AML-193 (cell line): Measurements from ENCODE around the gene UQCR11.

Experiments
- DNase-seq, 2 experiments: peaks; one replicate each; lab custom pipeline; 2025; lab: John Stamatoyannopoulos, UW

Gene UQCR11

DNA sequence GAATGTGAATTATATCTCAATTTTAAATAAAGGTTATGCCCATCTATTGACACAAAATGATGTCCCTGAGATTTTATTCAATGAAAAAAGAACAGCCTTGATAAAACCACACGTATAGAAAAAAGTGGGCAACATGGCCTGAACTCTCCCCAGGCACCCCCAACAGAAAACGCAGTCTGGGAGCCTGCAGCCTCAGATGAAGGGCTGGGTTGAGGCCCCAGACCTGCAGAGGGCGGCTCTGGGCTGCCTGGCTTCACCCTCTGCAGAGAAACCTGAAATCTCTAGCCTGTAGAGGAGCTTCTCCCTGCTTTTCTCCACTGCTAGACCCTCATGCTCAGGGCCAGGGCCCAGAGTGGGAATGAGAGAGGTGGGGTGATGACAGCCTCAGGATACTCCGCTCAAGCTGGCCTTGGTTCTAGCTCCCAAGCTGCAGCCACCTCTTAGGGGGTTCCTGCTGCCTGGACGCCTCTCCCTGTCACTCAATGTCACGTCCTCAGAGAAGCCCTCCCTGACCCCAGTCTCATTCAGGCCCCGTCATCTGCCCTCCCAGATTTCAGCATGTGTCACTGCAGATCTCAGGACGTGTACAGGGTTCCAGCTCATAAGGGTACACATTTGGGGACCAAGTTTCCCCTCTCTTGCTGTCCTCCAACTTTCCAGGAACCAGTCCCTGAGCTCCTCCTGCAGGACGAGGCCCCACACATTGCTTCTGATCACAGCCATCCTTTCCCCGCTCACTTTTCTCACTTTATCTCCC is 14.4 kb downstream of the UQCR11 start:
- DNase-seq: peak in 1 of 2 experiments; percentile 15

DNA sequence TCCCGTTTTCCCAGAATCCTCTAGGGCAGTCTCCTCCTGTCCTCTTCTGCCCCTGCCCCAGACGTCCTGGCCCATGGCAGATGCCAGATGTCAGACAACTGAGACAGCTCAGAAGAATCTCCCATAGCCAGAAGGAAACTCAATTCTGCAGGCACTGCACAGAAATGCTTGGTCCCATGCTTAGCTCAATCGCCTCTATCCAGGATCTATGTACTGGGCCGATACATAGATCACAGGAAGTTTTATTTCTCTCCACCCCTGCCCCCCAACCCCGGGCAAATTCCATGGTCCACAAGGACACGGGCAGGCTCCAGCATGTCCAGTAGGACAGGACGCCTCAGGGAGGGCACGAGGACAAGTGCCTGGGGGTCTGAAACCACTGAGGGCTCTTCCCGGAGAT is 17.4 kb downstream of the UQCR11 start:
- no peak for DNase-seq

DNA sequence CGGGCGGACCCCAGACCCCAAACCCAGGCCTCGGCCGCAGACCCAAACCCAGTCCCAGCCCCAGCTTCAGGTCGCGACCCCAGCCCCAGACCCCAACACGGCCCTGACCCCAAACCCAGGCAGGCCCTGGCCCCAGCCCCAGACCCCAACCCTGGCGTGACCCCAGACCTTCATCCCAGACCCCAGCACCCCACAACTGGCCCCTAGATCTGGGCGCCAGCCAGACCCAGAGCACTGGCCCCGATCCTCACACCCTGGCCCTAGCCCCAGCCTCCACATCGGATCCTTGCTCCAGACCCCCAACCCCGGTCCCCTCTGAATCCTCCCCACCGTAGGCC is 20.1 kb downstream of the UQCR11 start:
- DNase-seq: no peak

DNA sequence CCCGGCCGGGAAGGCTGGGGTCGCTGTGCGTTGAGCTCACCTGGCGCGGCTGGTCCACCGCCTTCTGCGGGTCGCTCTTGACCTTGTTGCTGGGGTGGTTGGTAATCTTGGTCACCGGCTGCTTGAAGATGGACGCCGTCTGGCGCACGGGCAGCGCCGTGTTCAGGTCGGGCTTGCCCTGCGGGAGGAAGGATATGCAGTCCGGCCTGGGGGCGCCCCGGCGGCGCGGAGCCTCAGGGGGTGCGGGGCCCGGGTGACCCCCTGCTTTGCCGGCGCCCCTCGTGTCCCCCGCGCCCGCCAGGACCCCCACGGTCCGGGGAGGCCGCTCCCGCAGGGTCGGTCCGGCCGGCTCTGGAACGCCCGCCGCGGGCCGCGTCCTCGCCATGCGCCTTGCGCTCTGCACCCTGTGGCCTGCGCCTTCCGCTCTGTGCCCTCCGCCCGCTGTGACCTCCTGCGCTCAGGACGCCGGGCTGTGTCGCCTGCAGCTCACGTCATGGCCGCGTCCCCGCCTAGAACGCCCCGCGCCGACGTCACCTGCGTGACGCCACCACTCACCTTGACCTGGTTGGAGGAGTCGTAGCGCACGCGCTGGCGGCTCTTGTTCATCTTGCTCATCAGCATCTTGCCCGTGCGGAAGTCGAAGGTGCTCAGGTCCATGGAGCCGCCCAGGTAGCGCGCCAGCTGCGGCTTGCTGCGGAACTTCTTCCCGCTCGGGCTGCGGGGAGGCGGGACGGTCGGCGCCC is 20.6 kb downstream of the UQCR11 start:
- DNase-seq: no peak

GRCh38 chr19:1582201-1582600 is 23.1 kb downstream of the UQCR11 start:
- no peak for DNase-seq

GRCh38 chr19:1580957-1581356 is 24.3 kb downstream of the UQCR11 start:
- no peak for DNase-seq

GRCh38 chr19:1580382-1580781 is 24.9 kb downstream of the UQCR11 start:
- no peak for DNase-seq

GRCh38 chr19:1579222-1579621 is 26.0 kb downstream of the UQCR11 start:
- DNase-seq: no peak

- no peak for DNase-seq
These were observed 27.2 kb downstream of the UQCR11 start for GRCh38 chr19:1577929-1578618.

DNA sequence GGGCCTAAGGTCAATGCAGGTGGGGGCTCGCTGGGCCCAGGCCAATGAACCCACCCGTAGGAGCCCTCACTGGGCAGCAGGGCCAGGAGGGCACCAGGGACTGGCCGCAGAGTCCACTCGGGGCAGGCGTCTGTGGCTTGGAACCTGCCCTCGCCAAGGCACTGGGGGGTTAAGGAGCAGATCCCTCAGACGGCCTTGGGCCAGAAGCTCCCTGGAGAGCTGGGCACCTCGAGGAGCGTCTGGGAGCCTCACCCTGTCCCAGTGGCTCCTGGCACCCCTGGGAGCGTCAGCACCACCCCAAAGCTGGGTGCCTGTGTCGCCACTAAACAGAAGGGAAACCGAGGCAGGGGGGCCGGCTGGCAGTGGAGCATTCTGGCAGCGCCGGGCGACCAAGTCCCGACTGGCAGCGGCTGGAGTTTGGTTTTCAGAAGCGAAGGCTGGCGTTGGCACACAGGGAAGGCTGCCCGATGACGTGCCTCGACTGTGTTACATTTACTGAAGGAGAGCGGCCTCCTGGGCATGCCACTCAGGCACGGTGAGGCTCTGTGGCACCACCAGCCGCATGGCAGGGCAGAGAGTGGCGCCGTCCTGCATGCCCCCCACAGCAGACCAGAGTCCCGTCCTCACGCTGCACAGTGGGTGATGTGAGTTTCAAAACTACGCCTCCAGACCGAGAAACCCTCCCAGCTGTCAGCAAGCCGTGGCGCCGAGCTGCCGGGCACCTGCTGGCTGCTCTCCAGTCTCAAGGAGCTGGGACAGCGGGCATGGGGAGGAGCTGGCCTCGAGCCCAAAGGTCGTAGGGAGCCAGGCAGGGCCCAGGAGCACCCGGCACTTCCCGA is 28.0 kb downstream of the UQCR11 start:
- no peak for DNase-seq

DNA sequence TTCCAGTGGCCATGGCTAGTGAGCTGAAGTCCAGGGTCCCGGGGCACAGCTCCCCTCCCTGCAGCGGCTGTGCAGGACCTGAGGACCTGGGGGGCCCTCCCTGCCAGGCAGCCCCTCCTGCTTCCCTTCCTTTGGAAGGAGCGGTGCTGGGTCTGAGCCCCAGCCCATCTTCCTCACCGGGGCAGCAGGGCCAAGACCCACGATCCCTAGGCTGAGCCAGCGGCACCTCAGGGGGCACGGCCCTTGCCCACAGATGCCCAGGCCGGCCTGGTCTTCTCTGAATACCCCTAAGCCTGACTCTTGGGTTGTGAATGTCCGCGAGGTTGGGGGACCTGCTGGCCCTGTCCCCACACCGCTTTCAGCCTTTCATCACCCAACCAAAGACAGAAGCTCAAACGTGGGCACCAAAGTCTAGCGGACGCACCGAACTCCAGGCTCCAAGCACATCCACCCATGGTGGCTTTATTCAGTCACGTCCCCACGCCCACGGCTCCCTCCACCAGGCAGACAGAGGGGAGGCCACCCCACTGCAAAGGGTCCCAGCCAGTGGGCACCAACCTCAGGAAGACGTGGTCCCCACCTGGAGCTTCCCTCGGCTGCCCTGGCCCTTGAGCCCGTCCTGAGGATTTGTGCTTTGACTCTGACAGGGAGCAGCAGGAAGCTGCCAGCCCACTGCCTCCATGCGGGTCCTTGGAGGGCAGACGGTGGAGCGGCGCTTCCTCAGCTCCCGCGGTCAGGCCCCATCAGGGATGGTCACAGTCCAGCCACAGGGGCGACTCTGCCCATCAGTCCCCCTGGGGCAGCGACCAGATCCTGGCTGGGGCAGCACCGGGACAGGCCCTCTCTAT is 28.8 kb downstream of the UQCR11 start:
- DNase-seq: no peak

GRCh38 chr19:1575323-1576241 is 29.7 kb downstream of the UQCR11 start:
- no peak for DNase-seq

GRCh38 chr19:1574354-1575136 is 30.7 kb downstream of the UQCR11 start:
- no peak for DNase-seq

DNA sequence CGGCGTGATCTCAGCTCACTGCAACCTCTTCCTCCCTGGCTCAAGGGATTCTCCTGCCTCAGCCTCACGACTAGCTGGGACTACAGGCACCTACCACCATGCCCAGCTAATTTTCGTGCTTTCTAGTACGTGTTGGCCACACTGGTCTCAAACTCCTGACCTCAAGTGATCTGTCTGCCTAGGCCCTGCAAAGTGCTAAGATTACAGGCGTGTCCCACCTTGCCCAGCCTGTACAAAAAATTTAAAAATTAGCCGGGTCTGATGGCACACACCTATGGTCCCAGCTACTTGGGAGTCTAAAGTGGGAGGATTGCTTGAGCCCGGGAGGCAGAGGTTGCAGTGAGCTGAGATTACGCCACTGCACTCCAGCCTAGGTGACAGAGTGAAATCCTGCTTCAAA is 32.5 kb downstream of the UQCR11 start:
- no peak for DNase-seq

- no peak for DNase-seq
These were observed 33.9 kb downstream of the UQCR11 start for GRCh38 chr19:1571358-1571757.

DNA sequence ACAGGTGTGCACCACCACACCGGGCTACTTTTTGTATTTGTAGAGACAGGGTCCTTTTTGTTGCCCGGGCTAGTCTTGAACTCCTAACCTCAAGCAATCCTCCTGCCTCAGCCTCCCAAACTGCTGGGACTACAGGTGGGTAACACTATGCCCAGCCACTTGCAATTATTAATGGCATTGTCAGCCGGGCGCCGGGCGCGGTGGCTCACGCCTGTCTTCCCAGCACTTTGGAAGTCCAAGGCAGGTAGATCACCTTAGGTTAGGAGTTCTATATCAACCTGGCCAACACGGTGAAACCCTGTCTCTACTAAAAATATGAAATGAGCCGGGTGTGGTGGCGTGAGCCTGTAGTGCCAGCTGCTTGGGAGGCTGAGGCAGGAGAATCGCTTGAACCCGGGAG is 34.4 kb downstream of the UQCR11 start:
- no peak for DNase-seq

DNA sequence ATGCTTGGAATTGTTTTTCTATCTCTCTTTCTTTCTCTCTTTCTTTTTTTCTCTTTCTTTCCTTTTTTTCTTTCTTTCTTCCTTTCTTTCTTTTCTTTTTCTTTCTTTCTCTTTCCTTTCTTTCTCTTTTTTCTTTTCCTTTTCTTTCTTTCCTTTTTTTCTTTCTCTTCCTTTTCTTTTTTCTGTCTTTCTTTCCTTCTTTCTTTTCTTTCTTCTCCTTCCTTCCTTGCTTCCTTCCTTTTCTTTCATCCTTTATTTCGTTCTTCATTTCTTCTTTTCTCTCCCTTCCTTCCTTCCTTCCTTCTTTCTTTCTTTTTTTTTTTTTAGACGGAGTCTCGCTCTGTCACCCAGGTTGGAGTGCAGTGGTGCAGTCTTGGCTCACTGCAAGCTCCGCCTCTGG is 35.3 kb downstream of the UQCR11 start:
- DNase-seq: no peak

- peak; percentile 8 to 32 for DNase-seq
These were observed 36.8 kb downstream of the UQCR11 start, which contains the start of gene MEX3D for GRCh38 chr19:1568320-1569019. TSS of gene MEX3D (minus strand) at chr19:1568325. CDS start at chr19:1568058, 267 bp downstream.

- DNase-seq: no peak
These were observed 37.4 kb downstream of the UQCR11 start for GRCh38 chr19:1567848-1568227.
